ENCODE data around the gene ANKRD40.

ANKRD40 gene

DNA sequence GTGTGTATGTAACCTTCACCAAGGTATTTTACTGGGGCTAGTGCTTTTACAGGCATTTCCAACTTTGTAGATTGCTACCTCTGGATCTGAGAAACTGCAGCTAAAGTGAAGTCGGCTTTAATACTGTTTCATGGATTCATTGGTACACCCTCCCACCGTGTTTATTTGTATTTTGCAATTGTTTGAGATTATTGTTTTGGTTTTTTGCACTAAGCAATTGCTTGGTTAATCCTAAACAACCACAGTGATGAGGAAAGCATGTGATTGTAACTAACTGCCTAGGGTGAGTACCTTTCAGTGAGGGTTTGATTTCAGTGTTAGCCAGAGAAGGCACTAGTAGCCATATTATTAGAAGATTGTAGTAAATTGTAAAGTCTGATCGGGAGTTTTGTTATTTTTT lies 15.0 kb upstream of the ANKRD40 start:
- Histone ChIP-seq H3K9ac (ENCODE audit: low read length) (no peak overlapping the region), H3K79me2 (ENCODE audit: low read length) (peaks cover 87% of the 10 kb centered on the region), H3K9me3 (ENCODE audit: insufficient read depth, low read length) (no peaks in the 10 kb centered on the region), H3K4me2 (ENCODE audit: low read length) (peak overlapping the region; percentile 26), H3K27ac (ENCODE audit: low read length) (no peak overlapping the region), H4K20me1 (ENCODE audit: insufficient read depth, low read length) (peaks cover 78% of the 10 kb centered on the region), H3K4me3 (ENCODE audit: low read length) (no peak overlapping the region; the same call in 1 of the 2 replicates), H2AFZ (ENCODE audit: low read depth, low read length) (no peak overlapping the region), H3K27me3 (ENCODE audit: low read depth, low read length) (no peaks in the 10 kb centered on the region), H3K4me1 (ENCODE audit: low read length) (peaks cover 19% of the 10 kb centered on the region), H3K36me3 (replicated peaks; ENCODE audit: low read depth, low read length) (peaks cover 23% of the 10 kb centered on the region)
- TF ChIP-seq, protein P1, sequence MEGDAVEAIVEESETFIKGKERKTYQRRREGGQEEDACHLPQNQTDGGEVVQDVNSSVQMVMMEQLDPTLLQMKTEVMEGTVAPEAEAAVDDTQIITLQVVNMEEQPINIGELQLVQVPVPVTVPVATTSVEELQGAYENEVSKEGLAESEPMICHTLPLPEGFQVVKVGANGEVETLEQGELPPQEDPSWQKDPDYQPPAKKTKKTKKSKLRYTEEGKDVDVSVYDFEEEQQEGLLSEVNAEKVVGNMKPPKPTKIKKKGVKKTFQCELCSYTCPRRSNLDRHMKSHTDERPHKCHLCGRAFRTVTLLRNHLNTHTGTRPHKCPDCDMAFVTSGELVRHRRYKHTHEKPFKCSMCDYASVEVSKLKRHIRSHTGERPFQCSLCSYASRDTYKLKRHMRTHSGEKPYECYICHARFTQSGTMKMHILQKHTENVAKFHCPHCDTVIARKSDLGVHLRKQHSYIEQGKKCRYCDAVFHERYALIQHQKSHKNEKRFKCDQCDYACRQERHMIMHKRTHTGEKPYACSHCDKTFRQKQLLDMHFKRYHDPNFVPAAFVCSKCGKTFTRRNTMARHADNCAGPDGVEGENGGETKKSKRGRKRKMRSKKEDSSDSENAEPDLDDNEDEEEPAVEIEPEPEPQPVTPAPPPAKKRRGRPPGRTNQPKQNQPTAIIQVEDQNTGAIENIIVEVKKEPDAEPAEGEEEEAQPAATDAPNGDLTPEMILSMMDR (IDR thresholded peaks at IDR 0.05; ENCODE audit: low read depth, low read length): no peak
- no peak for TF ChIP-seq EZH2phosphoT487 (IDR thresholded peaks at IDR 0.05; ENCODE audit: low read depth)

DNA sequence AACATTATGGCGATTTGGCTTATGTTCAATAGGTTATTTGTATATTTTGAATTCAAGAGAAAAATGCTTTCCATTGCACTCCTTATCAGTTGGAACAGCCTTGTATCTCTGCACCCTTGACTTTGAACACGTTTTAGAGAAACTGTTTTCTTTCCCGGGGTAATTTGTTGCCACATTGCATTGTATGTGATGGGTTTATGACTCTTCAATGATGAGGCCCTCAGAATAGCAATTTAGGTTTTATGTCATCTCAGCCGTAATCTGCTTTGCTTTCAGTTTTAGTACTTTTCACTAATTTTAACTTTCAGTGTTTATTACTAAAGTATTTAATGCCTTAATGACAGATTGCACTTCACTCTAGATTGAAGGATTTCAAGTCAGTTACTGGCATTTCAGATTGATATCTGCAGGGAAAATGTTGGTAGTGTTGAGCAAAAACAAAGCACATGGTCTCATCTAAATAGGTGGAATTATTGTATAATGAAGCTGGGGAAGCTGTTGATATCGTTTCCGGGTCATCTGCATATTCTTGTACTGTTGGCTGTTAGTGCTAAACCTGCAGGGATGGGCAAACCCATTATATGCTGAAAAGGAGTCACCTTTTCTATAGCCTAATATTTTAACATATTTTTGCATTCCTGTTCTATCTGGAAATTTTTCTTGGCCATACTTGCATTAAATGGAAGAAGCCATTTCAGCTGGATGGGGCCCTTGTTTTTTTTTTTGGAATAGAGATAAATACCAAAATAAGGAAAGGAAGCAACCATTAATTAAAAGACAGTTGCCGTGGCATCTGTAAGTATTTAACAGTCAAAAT lies 13.7 kb upstream of the ANKRD40 start:
- peaks cover 21% of the 10 kb centered on the region for H3K36me3 ChIP-seq (replicated peaks; ENCODE audit: low read depth, low read length)
- no peak for TF ChIP-seq EZH2phosphoT487 (IDR thresholded peaks at IDR 0.05; ENCODE audit: low read depth)
- TF ChIP-seq, protein P1 (IDR thresholded peaks at IDR 0.05; ENCODE audit: low read depth, low read length): no peak
- peak overlapping the region; percentile 89 for H3K4me3 ChIP-seq (ENCODE audit: low read length)
- H4K20me1 ChIP-seq (ENCODE audit: insufficient read depth, low read length): peaks cover 66% of the 10 kb centered on the region
- H2AFZ ChIP-seq (ENCODE audit: low read depth, low read length): no peak overlapping the region
- no peaks in the 10 kb centered on the region for H3K27me3 ChIP-seq (ENCODE audit: low read depth, low read length)
- H3K9ac ChIP-seq (ENCODE audit: low read length): peak overlapping the region; percentile 91
- H3K27ac ChIP-seq (ENCODE audit: low read length): peak overlapping the region; percentile 86; the same call in 1 of the 2 replicates
- H3K79me2 ChIP-seq (ENCODE audit: low read length): peaks cover 74% of the 10 kb centered on the region
- H3K9me3 ChIP-seq (ENCODE audit: insufficient read depth, low read length): no peaks in the 10 kb centered on the region
- peak overlapping the region; percentile 82 for H3K4me2 ChIP-seq (ENCODE audit: low read length)
- peaks cover 19% of the 10 kb centered on the region for H3K4me1 ChIP-seq (ENCODE audit: low read length)

DNA sequence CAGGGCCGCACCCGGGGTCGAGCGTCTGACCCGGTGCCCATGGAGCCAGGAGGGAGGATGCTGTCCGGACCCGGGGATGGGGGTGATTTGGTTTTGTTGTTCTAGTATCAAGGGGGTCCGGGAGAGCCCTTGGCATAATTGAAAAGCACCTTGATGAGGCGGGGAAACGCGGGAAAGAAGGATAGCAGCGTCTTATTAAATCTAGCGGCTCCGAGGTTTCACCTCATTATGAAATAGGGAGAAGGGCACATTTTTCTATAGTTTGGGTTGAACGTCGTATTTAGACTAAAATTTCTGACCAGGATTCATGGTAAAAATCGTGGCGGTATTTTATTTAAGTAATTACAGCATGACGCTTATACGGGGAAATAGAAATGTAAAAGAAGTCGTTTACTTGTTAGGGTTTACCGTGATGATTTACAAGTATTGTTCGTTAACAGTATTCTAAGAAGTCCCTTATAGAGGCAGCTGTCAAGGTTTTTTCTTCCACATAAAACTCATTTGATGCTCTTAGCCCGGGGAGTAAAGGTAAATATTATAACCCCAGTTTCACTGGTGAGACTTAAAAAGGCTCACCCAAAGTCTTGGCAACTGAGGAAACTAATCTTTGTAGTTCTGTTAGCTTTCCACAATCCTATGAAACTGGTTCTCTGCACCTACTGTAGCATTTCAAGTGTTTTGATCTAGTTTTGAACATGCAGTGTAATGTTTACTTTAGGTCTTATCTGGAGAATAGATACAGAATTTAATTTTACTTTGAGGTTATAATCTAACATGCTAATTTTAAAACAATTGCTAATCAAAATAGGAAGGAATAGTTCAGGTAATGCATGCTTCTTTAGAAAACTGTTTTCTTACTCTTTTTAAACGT lies 12.4 kb upstream of the ANKRD40 start:
- H4K20me1 ChIP-seq (ENCODE audit: insufficient read depth, low read length): peaks cover 53% of the 10 kb centered on the region
- H3K27ac ChIP-seq (ENCODE audit: low read length): peak overlapping the region; percentile 86
- peak overlapping the region; percentile 91 for H3K9ac ChIP-seq (ENCODE audit: low read length)
- peaks cover 61% of the 10 kb centered on the region for H3K79me2 ChIP-seq (ENCODE audit: low read length)
- TF ChIP-seq, protein P1 (IDR thresholded peaks at IDR 0.05; ENCODE audit: low read depth, low read length): no peak
- no peak for TF ChIP-seq EZH2phosphoT487 (IDR thresholded peaks at IDR 0.05; ENCODE audit: low read depth)
- H2AFZ ChIP-seq (ENCODE audit: low read depth, low read length): no peak overlapping the region
- peaks cover 19% of the 10 kb centered on the region for H3K4me1 ChIP-seq (ENCODE audit: low read length)
- H3K9me3 ChIP-seq (ENCODE audit: insufficient read depth, low read length): no peaks in the 10 kb centered on the region
- no peaks in the 10 kb centered on the region for H3K27me3 ChIP-seq (ENCODE audit: low read depth, low read length)
- peak overlapping the region; percentile 82 for H3K4me2 ChIP-seq (ENCODE audit: low read length)
- peak overlapping the region; percentile 89 for H3K4me3 ChIP-seq (ENCODE audit: low read length)
- peaks cover 18% of the 10 kb centered on the region for H3K36me3 ChIP-seq (replicated peaks; ENCODE audit: low read depth, low read length)

All from OCI-LY3 (cell line).